IPS-20b (cell line): ENCODE data around the gene KMT2A.
A peak's percentile ranks its signal among the peaks of the same experiment; 100 is the strongest.

Experiments used
- H3K27ac ChIP-seq: one replicate; pipeline ENCODE4 v1.5.1; 2013; ENCODE audit warnings: low read length
- H3K27me3 ChIP-seq: 2 replicates; pipeline ENCODE4 v1.6.1; 2013; ENCODE audit warnings: mild to moderate bottlenecking, low read length, inconsistent platforms; ENCODE audit not compliant: insufficient read depth
- H3K36me3 ChIP-seq: 2 replicates; pipeline ENCODE4 v1.6.1; 2013; ENCODE audit warnings: low read depth, mild to moderate bottlenecking, inconsistent platforms, low read length, moderate library complexity; ENCODE audit not compliant: insufficient read depth
- H3K4me1 ChIP-seq: 2 replicates; pipeline ENCODE4 v1.6.1; 2013; ENCODE audit warnings: mild to moderate bottlenecking, control low read depth, inconsistent platforms, low read length, moderate library complexity; ENCODE audit not compliant: insufficient read depth
- H3K4me3 ChIP-seq: 2 replicates; pipeline ENCODE4 v1.5.1; 2013; ENCODE audit warnings: mild to moderate bottlenecking, low read length, inconsistent platforms
- H3K9ac ChIP-seq: 2 replicates; pipeline ENCODE4 v1.6.1; 2013; ENCODE audit warnings: low read depth, mild to moderate bottlenecking, inconsistent platforms, low read length, moderate library complexity
- H3K9me3 ChIP-seq: 2 replicates; pipeline ENCODE4 v1.6.1; 2013; ENCODE audit warnings: mild to moderate bottlenecking, low read depth, low read length, inconsistent platforms; ENCODE audit not compliant: insufficient read depth

Gene KMT2A

DNA sequence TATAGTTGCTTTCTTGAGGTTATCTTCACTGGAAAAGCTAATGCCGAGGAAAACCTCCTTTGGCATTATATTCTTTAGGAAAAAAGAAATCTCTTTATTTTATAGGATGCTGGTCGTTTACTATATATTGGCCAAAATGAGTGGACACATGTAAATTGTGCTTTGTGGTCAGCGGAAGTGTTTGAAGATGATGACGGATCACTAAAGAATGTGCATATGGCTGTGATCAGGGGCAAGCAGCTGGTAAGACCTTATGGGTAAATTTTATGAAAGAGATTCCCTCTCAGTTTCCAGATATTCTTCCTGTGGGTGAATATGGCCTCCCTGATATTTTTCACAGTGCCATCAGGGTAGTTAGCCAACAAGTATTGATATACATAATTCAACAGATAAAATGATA is 61.5 kb downstream of the KMT2A start:
- Histone ChIP-seq H3K4me1 (no peaks in the 10 kb centered on the region), H3K27ac (no peak overlapping the region), H3K36me3 (peaks cover 98% of the 10 kb centered on the region), H3K9ac (no peak overlapping the region), H3K4me3 (no peak overlapping the region), H3K9me3 (no peaks in the 10 kb centered on the region), H3K27me3 (no peaks in the 10 kb centered on the region)

DNA sequence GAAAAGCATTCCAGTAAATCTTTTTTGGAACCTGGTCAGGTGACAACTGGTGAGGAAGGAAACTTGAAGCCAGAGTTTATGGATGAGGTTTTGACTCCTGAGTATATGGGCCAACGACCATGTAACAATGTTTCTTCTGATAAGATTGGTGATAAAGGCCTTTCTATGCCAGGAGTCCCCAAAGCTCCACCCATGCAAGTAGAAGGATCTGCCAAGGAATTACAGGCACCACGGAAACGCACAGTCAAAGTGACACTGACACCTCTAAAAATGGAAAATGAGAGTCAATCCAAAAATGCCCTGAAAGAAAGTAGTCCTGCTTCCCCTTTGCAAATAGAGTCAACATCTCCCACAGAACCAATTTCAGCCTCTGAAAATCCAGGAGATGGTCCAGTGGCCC is 66.9 kb downstream of the KMT2A start:
- H3K27me3 ChIP-seq, result no peaks in the 10 kb centered on the region
- H3K27ac ChIP-seq, result no peak overlapping the region
- no peaks in the 10 kb centered on the region for H3K4me1 ChIP-seq
- no peaks in the 10 kb centered on the region for H3K9me3 ChIP-seq
- H3K9ac ChIP-seq, result no peak overlapping the region
- no peak overlapping the region for H3K4me3 ChIP-seq
- peaks cover 99% of the 10 kb centered on the region for H3K36me3 ChIP-seq

DNA sequence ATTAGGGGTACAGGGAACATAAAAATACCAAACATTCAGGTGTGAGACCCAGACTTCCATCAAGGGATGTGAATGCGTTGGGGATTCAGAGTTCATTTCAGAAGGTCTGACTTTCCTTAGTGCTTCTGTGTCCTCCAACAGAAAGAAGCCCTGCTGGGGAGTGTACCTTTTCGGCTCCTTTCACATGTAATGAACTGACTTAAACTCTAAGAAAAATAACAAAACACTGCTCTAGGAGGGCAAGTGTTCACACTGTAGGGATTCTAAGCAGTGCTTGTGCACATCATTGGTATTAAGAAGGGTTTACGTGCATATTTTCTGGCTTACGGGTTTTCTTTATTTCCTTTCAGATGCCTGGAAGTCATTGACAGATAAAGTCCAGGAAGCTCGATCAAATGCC is 75.3 kb downstream of the KMT2A start:
- H3K27ac ChIP-seq, result no peak overlapping the region
- peaks cover 97% of the 10 kb centered on the region for H3K36me3 ChIP-seq
- no peak overlapping the region; the same call in 1 of the 2 replicates for H3K9ac ChIP-seq
- H3K27me3 ChIP-seq, result no peaks in the 10 kb centered on the region
- peaks cover 13% of the 10 kb centered on the region for H3K4me1 ChIP-seq
- H3K4me3 ChIP-seq, result peak overlapping the region; percentile 17; the same call in 1 of the 2 replicates
- H3K9me3 ChIP-seq, result no peaks in the 10 kb centered on the region

DNA sequence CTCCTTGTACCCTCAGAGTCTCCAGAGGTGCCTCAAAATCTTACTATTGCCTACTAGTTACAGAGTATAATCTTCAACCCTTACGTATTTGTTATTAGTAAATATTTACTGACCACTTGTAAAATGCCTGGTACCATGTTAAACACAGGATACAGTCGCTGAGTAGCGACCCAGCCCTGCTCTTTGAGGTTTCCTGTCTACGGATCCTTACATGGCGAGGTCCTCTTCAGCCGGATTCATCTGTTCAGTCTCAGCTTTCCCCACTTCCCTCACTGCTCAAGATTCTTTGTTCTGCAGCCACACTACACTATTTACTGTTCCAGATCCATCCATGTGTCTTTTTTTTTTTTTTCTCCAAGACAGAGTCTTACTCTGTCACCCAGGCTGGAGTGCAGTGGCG is 77.8 kb downstream of the KMT2A start:
- Histone ChIP-seq H3K4me3 (no peak overlapping the region), H3K27me3 (no peaks in the 10 kb centered on the region), H3K27ac (no peak overlapping the region), H3K9me3 (no peaks in the 10 kb centered on the region), H3K36me3 (peaks cover 90% of the 10 kb centered on the region), H3K4me1 (peaks cover 13% of the 10 kb centered on the region), H3K9ac (no peak overlapping the region)

DNA sequence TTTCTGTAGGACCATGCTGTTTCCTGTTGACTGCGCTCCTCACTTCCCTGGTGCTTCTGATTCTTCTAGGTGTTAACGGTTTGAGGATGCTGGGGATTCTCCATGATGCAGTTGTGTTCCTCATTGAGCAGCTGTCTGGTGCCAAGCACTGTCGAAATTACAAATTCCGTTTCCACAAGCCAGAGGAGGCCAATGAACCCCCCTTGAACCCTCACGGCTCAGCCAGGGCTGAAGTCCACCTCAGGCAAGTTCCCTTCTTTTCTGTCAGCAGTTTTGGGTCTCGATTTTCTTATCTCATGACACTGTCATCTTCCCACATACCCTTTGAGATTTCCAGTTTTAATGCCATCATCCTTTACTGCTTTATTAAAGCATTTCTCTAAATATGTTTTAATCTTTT is 83.3 kb downstream of the KMT2A start:
- H3K36me3 ChIP-seq, result peaks cover 91% of the 10 kb centered on the region

DNA sequence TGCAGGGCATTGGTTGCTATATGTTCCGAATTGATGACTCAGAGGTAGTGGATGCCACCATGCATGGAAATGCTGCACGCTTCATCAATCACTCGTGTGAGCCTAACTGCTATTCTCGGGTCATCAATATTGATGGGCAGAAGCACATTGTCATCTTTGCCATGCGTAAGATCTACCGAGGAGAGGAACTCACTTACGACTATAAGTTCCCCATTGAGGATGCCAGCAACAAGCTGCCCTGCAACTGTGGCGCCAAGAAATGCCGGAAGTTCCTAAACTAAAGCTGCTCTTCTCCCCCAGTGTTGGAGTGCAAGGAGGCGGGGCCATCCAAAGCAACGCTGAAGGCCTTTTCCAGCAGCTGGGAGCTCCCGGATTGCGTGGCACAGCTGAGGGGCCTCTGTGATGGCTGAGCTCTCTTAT is 85.6 kb downstream of the KMT2A start:
- H3K9me3 ChIP-seq, result no peaks in the 10 kb centered on the region
- no peaks in the 10 kb centered on the region for H3K27me3 ChIP-seq
- no peaks in the 10 kb centered on the region for H3K4me1 ChIP-seq
- peaks cover 77% of the 10 kb centered on the region for H3K36me3 ChIP-seq
- no peak overlapping the region for H3K9ac ChIP-seq
- H3K4me3 ChIP-seq, result no peak overlapping the region
- no peak overlapping the region for H3K27ac ChIP-seq

More for the DNA sequence above, 83.3 kb downstream of the KMT2A start:
- Histone ChIP-seq H3K27me3 (no peaks in the 10 kb centered on the region), H3K4me3 (no peak overlapping the region), H3K9ac (no peak overlapping the region), H3K27ac (no peak overlapping the region), H3K4me1 (no peaks in the 10 kb centered on the region), H3K9me3 (no peaks in the 10 kb centered on the region)

DNA sequence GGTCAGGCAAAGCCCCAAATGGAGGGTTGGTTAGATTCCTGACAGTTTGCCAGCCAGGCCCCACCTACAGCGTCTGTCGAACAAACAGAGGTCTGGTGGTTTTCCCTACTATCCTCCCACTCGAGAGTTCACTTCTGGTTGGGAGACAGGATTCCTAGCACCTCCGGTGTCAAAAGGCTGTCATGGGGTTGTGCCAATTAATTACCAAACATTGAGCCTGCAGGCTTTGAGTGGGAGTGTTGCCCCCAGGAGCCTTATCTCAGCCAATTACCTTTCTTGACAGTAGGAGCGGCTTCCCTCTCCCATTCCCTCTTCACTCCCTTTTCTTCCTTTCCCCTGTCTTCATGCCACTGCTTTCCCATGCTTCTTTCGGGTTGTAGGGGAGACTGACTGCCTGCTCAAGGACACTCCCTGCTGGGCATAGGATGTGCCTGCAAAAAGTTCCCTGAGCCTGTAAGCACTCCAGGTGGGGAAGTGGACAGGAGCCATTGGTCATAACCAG is 86.3 kb downstream of the KMT2A start:
- Histone ChIP-seq H3K4me3 (no peak overlapping the region), H3K4me1 (no peaks in the 10 kb centered on the region), H3K9ac (no peak overlapping the region), H3K9me3 (no peaks in the 10 kb centered on the region), H3K27ac (no peak overlapping the region), H3K27me3 (no peaks in the 10 kb centered on the region), H3K36me3 (peaks cover 73% of the 10 kb centered on the region)

DNA sequence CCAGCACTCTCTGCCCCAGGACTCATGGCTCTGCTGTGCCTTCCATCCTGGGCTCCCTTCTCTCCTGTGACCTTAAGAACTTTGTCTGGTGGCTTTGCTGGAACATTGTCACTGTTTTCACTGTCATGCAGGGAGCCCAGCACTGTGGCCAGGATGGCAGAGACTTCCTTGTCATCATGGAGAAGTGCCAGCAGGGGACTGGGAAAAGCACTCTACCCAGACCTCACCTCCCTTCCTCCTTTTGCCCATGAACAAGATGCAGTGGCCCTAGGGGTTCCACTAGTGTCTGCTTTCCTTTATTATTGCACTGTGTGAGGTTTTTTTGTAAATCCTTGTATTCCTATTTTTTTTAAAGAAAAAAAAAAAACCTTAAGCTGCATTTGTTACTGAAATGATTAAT is 88.1 kb downstream of the KMT2A start:
- H3K9me3 ChIP-seq, result no peaks in the 10 kb centered on the region
- peaks cover 3% of the 10 kb centered on the region for H3K4me1 ChIP-seq
- peaks cover 60% of the 10 kb centered on the region for H3K36me3 ChIP-seq
- H3K27ac ChIP-seq, result no peak overlapping the region
- no peak overlapping the region for H3K4me3 ChIP-seq
- H3K9ac ChIP-seq, result no peak overlapping the region
- H3K27me3 ChIP-seq, result peaks cover 2% of the 10 kb centered on the region; the same call in 1 of the 2 replicates

DNA sequence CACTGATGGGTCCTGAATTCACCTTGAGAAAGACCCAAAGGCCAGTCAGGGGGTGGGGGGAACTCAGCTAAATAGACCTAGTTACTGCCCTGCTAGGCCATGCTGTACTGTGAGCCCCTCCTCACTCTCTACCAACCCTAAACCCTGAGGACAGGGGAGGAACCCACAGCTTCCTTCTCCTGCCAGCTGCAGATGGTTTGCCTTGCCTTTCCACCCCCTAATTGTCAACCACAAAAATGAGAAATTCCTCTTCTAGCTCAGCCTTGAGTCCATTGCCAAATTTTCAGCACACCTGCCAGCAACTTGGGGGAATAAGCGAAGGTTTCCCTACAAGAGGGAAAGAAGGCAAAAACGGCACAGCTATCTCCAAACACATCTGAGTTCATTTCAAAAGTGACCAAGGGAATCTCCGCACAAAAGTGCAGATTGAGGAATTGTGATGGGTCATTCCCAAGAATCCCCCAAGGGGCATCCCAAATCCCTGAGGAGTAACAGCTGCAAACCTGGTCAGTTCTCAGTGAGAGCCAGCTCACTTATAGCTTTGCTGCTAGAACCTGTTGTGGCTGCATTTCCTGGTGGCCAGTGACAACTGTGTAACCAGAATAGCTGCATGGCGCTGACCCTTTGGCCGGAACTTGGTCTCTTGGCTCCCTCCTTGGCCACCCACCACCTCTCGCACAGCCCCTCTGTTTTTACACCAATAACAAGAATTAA is 88.6 kb downstream of the KMT2A start:
- H3K4me3 ChIP-seq, result no peak overlapping the region
- no peak overlapping the region for H3K9ac ChIP-seq
- H3K4me1 ChIP-seq, result peaks cover 8% of the 10 kb centered on the region
- no peaks in the 10 kb centered on the region for H3K9me3 ChIP-seq
- peaks cover 54% of the 10 kb centered on the region for H3K36me3 ChIP-seq
- H3K27me3 ChIP-seq, result peaks cover 8% of the 10 kb centered on the region; the same call in 1 of the 2 replicates
- H3K27ac ChIP-seq, result no peak overlapping the region

DNA sequence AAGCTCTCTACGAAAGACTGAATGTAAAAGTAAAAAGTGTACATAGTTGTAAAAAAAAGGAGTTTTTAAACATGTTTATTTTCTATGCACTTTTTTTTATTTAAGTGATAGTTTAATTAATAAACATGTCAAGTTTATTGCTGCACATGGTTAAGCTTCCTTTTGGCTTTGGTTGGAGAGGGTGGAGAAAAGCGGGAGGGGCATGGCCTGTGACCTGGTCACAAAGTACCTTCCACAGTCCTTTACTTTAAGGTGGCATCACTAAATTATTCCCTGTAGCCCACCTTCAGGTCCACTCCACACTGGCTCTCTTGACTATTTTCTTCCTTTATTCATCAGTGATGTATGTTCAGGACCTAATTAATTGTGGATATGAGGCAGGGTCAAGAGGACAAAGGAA is 90.4 kb downstream of the KMT2A start:
- Histone ChIP-seq H3K4me3 (no peak overlapping the region), H3K36me3 (peaks cover 37% of the 10 kb centered on the region), H3K4me1 (peaks cover 8% of the 10 kb centered on the region), H3K9me3 (no peaks in the 10 kb centered on the region), H3K27ac (no peak overlapping the region), H3K9ac (no peak overlapping the region), H3K27me3 (peaks cover 11% of the 10 kb centered on the region; the same call in 1 of the 2 replicates)

DNA sequence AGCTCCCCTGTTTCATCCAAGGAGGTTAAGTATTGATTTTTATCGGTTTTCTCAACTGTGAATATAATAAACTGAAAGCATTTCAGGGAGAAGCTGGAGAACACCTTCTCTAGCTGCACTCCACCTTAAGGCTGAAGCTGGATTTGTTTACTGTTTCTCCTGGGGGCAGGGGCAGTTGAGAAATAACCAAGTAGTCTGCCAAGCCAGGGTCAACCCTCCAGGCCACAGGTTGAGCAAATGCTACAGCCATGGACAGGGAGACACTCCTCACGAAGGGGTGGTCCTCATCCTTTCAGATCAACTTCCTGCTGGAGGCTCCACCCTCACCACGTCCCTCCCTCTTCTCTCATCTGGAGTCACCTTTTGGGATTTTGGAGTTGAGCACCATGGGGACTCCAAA is 90.8 kb downstream of the KMT2A start, which contains the start of gene TTC36:
TTC36 (plus strand) TSS at position 366 of the 400 bp plus-strand sequence; CDS start at position 387, 21 bp downstream.
- Histone ChIP-seq H3K9me3 (no peaks in the 10 kb centered on the region), H3K36me3 (peaks cover 33% of the 10 kb centered on the region), H3K27ac (no peak within 1 kb of the TSS), H3K9ac (no peak within 1 kb of the TSS), H3K4me1 (peaks cover 8% of the 10 kb centered on the region), H3K4me3 (no peak within 1 kb of the TSS), H3K27me3 (peaks cover 11% of the 10 kb centered on the region; the same call in 1 of the 2 replicates)

DNA sequence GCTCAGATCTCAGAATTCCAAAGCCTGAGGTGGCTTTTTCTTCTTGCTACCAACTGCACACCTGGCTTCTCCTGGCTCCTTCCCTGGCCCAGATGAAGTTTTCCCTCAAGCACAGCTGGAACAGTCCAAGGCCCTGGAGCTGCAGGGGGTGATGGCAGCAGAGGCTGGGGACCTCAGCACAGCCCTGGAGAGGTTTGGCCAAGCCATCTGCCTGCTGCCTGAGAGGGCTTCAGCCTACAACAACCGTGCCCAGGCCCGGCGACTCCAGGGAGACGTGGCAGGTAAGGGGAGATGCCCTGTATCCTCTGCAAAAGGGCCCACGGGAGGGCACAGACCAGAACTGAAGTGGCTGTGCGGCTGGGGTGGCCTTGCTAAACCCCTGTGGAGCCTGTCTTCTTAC is 92.2 kb downstream of the KMT2A start:
- no peak overlapping the region for H3K4me3 ChIP-seq
- H3K9me3 ChIP-seq, result no peaks in the 10 kb centered on the region
- peaks cover 8% of the 10 kb centered on the region for H3K4me1 ChIP-seq
- H3K27ac ChIP-seq, result no peak overlapping the region
- no peak overlapping the region for H3K9ac ChIP-seq
- peaks cover 19% of the 10 kb centered on the region for H3K36me3 ChIP-seq
- H3K27me3 ChIP-seq, result peaks cover 11% of the 10 kb centered on the region; the same call in 1 of the 2 replicates
